Neural cell (in vitro differentiated cells): ENCODE measurements around the gene PRPF40A. TPM values are rescaled to one million over a fixed set of nuclear protein-coding genes. Genes with fewer than 3 reads are reported as not detected.
"Not testable (repeated sequence)": the region's sequence is repeated elsewhere in the genome, so short reads cannot be mapped to it uniquely, and the experiment has no call there.

ENCODE experiments used
- H2AFZ ChIP-seq: fragments of 200-600, 300-800 bp; sonication (generic), shearing (Covaris generic); 2 replicates; pipeline ENCODE4 v1.6.0; 2014; ENCODE audit warnings: low read depth, mild to moderate bottlenecking, antibody characterized with exemption, low read length, moderate library complexity
- H3F3A ChIP-seq: fragments of 200-600 bp; shearing (Covaris generic); 2 replicates; pipeline ENCODE4 v1.6.1; 2016; ENCODE audit warnings: mild to moderate bottlenecking, moderate library complexity, mixed read lengths, antibody characterized with exemption, low read length; ENCODE audit not compliant: insufficient read depth, poor library complexity, severe bottlenecking
- H3K27ac ChIP-seq: fragments of 200-600, 300-800 bp; sonication (generic), shearing (Covaris generic); 2 replicates; pipeline ENCODE4 v1.5.1; 2014; ENCODE audit warnings: mild to moderate bottlenecking, low read length, moderate library complexity
- H3K27me3 ChIP-seq: fragments of 300-800, 200-600 bp; sonication (generic), shearing (Covaris generic); 2 replicates; pipeline ENCODE4 v1.6.0; 2014; ENCODE audit warnings: mild to moderate bottlenecking, low read depth, low read length, moderate library complexity; ENCODE audit not compliant: insufficient read depth
- H3K36me3 ChIP-seq: fragments of 300-800, 200-600 bp; sonication (generic), shearing (Covaris generic); 2 replicates; pipeline ENCODE4 v1.5.1; 2014; ENCODE audit warnings: mild to moderate bottlenecking, antibody characterized with exemption, low read length, moderate library complexity; ENCODE audit not compliant: insufficient read depth
- H3K4me2 ChIP-seq: fragments of 300-800, 200-600 bp; sonication (generic), shearing (Covaris generic); 2 replicates; pipeline ENCODE4 v1.6.0; 2014; ENCODE audit warnings: mild to moderate bottlenecking, low read length
- H3K4me3 ChIP-seq: fragments of 300-800, 200-600 bp; sonication (generic), shearing (Covaris generic); 2 replicates; pipeline ENCODE4 v1.5.1; 2014; ENCODE audit warnings: mild to moderate bottlenecking, low read length, moderate library complexity
- H3K79me2 ChIP-seq: fragments of 200-600 bp; shearing (Covaris generic); replicated peaks from 2 replicates; pipeline ENCODE4 v1.6.0; 2014; ENCODE audit warnings: mild to moderate bottlenecking, low read length, moderate library complexity; ENCODE audit not compliant: insufficient read depth
- H3K9ac ChIP-seq: fragments of 300-800, 200-600 bp; sonication (generic), shearing (Covaris generic); 2 replicates; pipeline ENCODE4 v1.6.1; 2016; ENCODE audit warnings: mild to moderate bottlenecking, low read length, mixed read lengths
- H3K9me2 ChIP-seq: fragments of 200-600 bp; shearing (Covaris generic); 2 replicates; pipeline ENCODE4 v1.6.1; 2016; ENCODE audit warnings: mild to moderate bottlenecking, low read length, mixed read lengths; ENCODE audit not compliant: insufficient read depth
- H3K9me3 ChIP-seq: fragments of 200-600, 300-800 bp; sonication (generic), shearing (Covaris generic); 2 replicates; pipeline ENCODE4 v1.6.1; 2016; ENCODE audit warnings: mild to moderate bottlenecking, mixed run types, low read length, moderate library complexity, mixed read lengths
- H4K20me1 ChIP-seq: fragments of 200-600 bp; shearing (Covaris generic); 2 replicates; pipeline ENCODE4 v1.6.1; 2016; ENCODE audit warnings: mild to moderate bottlenecking, mixed run types; ENCODE audit not compliant: insufficient read depth
- CTCF ChIP-seq: fragments of 450-650 bp; IDR thresholded peaks from 2 replicates; pipeline ENCODE4 v1.5.1; 2014; ENCODE audit warnings: antibody characterized with exemption, mild to moderate bottlenecking, moderate library complexity; ENCODE audit not compliant: poor library complexity, severe bottlenecking
- EP300 ChIP-seq: fragments of 450-650 bp; conservative IDR thresholded peaks from 2 replicates; pipeline ENCODE4 v1.6.1; 2014; ENCODE audit warnings: antibody characterized with exemption, mild to moderate bottlenecking, moderate library complexity; ENCODE audit not compliant: poor library complexity, severe bottlenecking
- EZH2 ChIP-seq: fragments of 200-600, 300-800 bp; shearing (Covaris generic), sonication (generic); IDR thresholded peaks from 2 replicates; pipeline ENCODE4 v1.6.1; 2014; ENCODE audit warnings: antibody characterized with exemption, low read length, borderline replicate concordance, mild to moderate bottlenecking; ENCODE audit not compliant: insufficient read depth, poor library complexity, severe bottlenecking
- MXI1 ChIP-seq: fragments of 450-650 bp; conservative IDR thresholded peaks from 2 replicates; pipeline ENCODE4 v1.6.1; 2014; ENCODE audit warnings: antibody characterized with exemption, mild to moderate bottlenecking; ENCODE audit not compliant: poor library complexity, severe bottlenecking
- POLR2AphosphoS5 ChIP-seq: IDR thresholded peaks from 2 replicates; pipeline ENCODE4 v1.6.1; 2012
- RAD21 ChIP-seq: fragments of 450-650 bp; conservative IDR thresholded peaks from 2 replicates; pipeline ENCODE4 v1.6.1; 2014; ENCODE audit warnings: antibody characterized with exemption, mild to moderate bottlenecking, moderate library complexity
- REST ChIP-seq: IDR thresholded peaks from 2 replicates; pipeline ENCODE4 v1.6.1; 2012; ENCODE audit warnings: borderline replicate concordance
- SMC3 ChIP-seq: fragments of 450-650 bp; conservative IDR thresholded peaks from 2 replicates; pipeline ENCODE4 v1.6.1; 2014; ENCODE audit warnings: antibody characterized with exemption, mild to moderate bottlenecking, moderate library complexity; ENCODE audit not compliant: poor library complexity
- TAF1 ChIP-seq: IDR thresholded peaks from 2 replicates; pipeline ENCODE4 v1.6.1; 2012; ENCODE audit warnings: low read depth
- polyA plus RNA-seq: library from polyadenylated mRNA; depleted of rRNA; stranded (reverse); fragments of >200 nt; gene quantifications from 2 replicates; pipeline ENCODE4 v1.2.3, GENCODE V29; 2014

The PRPF40A gene
- polyA plus RNA-seq, 1 donor from 2014 or later = 105 TPM

DNA sequence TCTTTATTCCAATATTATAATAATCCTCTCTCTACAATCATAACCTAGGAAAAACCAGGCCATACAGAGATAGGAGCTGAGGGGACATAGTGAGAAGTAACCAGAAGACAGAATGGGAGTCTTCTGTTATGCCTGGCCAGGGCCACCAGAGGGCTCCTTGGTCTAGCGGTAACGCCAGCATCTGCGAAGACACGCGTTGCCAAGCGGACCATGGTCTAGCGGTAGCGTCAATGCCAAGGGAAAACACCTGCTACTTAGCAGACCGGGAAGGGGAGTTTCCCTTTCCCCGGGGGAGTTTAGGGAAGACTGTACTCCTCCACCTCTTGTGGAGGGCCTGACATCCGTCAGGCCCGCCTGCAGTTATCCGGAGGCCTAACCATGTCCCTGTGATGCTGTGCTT lies 37.8 kb upstream of the PRPF40A start:
- H3K9ac ChIP-seq = no peak overlapping the region
- H3K36me3 ChIP-seq = no peaks in the 10 kb centered on the region

GRCh38 chr2:152747751-152748150 lies 30.5 kb upstream of the PRPF40A start:
- not testable (repeated sequence) for H3K27me3 ChIP-seq, H3K4me2 ChIP-seq, H3K79me2 ChIP-seq, H3K4me3 ChIP-seq, H3F3A ChIP-seq, H3K9ac ChIP-seq, H3K9me3 ChIP-seq, H3K9me2 ChIP-seq, H4K20me1 ChIP-seq, H3K27ac ChIP-seq, H2AFZ ChIP-seq, H3K36me3 ChIP-seq

More for the DNA sequence above, 37.8 kb upstream of the PRPF40A start:
- no peaks in the 10 kb centered on the region for H4K20me1 ChIP-seq
- no peak overlapping the region for H2AFZ ChIP-seq
- no peaks in the 10 kb centered on the region for H3K79me2 ChIP-seq
- no peak for TF ChIP-seq SMC3
- no peak for TF ChIP-seq EP300
- no peak for TF ChIP-seq MXI1
- no peak for TF ChIP-seq REST
- no peak for TF ChIP-seq EZH2
- no peak for TF ChIP-seq POLR2AphosphoS5
- no peak for TF ChIP-seq CTCF
- no peak for TF ChIP-seq RAD21
- no peak for TF ChIP-seq TAF1
- H3K4me2 ChIP-seq = no peak overlapping the region
- no peak overlapping the region for H3K4me3 ChIP-seq
- no peaks in the 10 kb centered on the region for H3K9me3 ChIP-seq
- no peak overlapping the region for H3K27ac ChIP-seq
- H3F3A ChIP-seq = no peaks in the 10 kb centered on the region
- no peaks in the 10 kb centered on the region for H3K9me2 ChIP-seq
- H3K27me3 ChIP-seq = no peaks in the 10 kb centered on the region

DNA sequence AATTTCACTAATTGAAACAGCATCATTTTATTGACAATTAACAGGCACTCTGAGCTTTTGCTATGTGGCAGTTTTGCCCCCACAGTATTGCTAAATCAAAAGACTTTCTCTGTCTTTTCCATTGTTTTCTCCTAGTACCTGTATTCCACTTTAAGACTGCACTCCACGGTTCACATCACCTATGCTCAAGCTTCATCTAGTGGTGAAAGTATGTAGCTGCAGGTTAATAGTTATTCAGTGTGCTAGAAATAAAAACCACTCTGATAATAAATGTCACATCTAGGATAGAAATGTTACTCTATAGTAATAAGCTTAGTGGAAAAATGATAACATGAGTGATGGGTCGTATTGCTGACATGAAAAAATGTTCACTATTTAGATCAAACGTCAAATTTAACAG lies 25.7 kb upstream of the PRPF40A start:
- peak; percentile 46 for TF ChIP-seq POLR2AphosphoS5
- TF ChIP-seq REST = no peak
- no peak for TF ChIP-seq MXI1
- peak; percentile 65 for TF ChIP-seq SMC3
- TF ChIP-seq CTCF = peak; percentile 66
- no peak for TF ChIP-seq EZH2
- peak; percentile 25 for TF ChIP-seq EP300
- peak; percentile 55 for TF ChIP-seq RAD21
- Histone ChIP-seq H4K20me1 (no peaks in the 10 kb centered on the region), H3K9me3 (no peaks in the 10 kb centered on the region), H3K9me2 (no peaks in the 10 kb centered on the region), H3K27me3 (no peaks in the 10 kb centered on the region), H3K36me3 (peaks cover 4% of the 10 kb centered on the region), H3F3A (no peaks in the 10 kb centered on the region), H3K4me3 (no peak overlapping the region), H2AFZ (no peak overlapping the region), H3K27ac (no peak overlapping the region), H3K9ac (no peak overlapping the region), H3K79me2 (no peaks in the 10 kb centered on the region), H3K4me2 (no peak overlapping the region)
